HepG2 (cell line): ENCODE measurements around the gene ADIPOR2. TPM values are rescaled to one million over a fixed set of nuclear protein-coding genes. Genes with fewer than 3 reads are reported as not detected.

Experiments
- BHLHE40 ChIP-seq: IDR thresholded peaks from 2 replicates; pipeline ENCODE4 v1.6.1; 2011; ENCODE audit warnings: low read length, improper control_type of control experiment
- CBFB ChIP-seq: sonication (generic); formaldehyde crosslinking; IDR thresholded peaks from 2 replicates; pipeline ENCODE4 v1.4.0; 2020; ENCODE audit warnings: missing genetic modification reagents
- EHMT2 ChIP-seq: fragments of 200-600 bp; sonication (generic); IDR thresholded peaks from 2 replicates; pipeline ENCODE4 v1.7.0; 2017; ENCODE audit warnings: antibody characterized with exemption, low read depth, low read length, borderline replicate concordance
- FIP1L1 ChIP-seq: fragments of 200-400 bp; formaldehyde crosslinking; IDR thresholded peaks from 2 replicates; pipeline ENCODE4 v1.6.1; 2018; ENCODE audit warnings: low read depth, mild to moderate bottlenecking, low read length, moderate library complexity, borderline replicate concordance; ENCODE audit not compliant: insufficient read depth
- FOXO1 ChIP-seq: sonication (generic); formaldehyde crosslinking; IDR thresholded peaks from 2 replicates; pipeline ENCODE4 v1.4.0; 2020; ENCODE audit warnings: missing genetic modification reagents
- JUND ChIP-seq: sonication (generic); formaldehyde crosslinking; IDR thresholded peaks from 2 replicates; pipeline ENCODE4 v1.8.0; 2022; ENCODE audit warnings: mild to moderate bottlenecking, missing genetic modification reagents
- MED1 ChIP-seq: sonication (generic); formaldehyde crosslinking; IDR thresholded peaks from 2 replicates; pipeline ENCODE4 v1.4.0; 2020; ENCODE audit warnings: missing genetic modification reagents
- MEF2D ChIP-seq: sonication (generic); formaldehyde crosslinking; IDR thresholded peaks from 2 replicates; pipeline ENCODE4 v1.5.1; 2020; ENCODE audit warnings: mild to moderate bottlenecking, missing genetic modification reagents
- MEIS2 ChIP-seq: sonication (generic); formaldehyde crosslinking; IDR thresholded peaks from 2 replicates; pipeline ENCODE4 v1.9.0; 2021; ENCODE audit warnings: mild to moderate bottlenecking, missing genetic modification reagents
- MYNN ChIP-seq: sonication (generic); formaldehyde crosslinking; IDR thresholded peaks from 2 replicates; pipeline ENCODE4 v1.4.0; 2020; ENCODE audit warnings: mild to moderate bottlenecking, low read depth, missing genetic modification reagents
- NFKB2 ChIP-seq: sonication (generic); formaldehyde crosslinking; IDR thresholded peaks from 2 replicates; pipeline ENCODE4 v1.4.0; 2020; ENCODE audit warnings: missing genetic modification reagents, borderline replicate concordance
- NFYC ChIP-seq: IDR thresholded peaks from 2 replicates; pipeline ENCODE4 v1.6.1; 2016; ENCODE audit warnings: missing genetic modification reagents, missing compliant biosample characterization
- NRL ChIP-seq: sonication (generic); formaldehyde crosslinking; IDR thresholded peaks from 2 replicates; pipeline ENCODE4 v1.5.0; 2020; ENCODE audit warnings: missing genetic modification reagents, mild to moderate bottlenecking, moderate library complexity, borderline replicate concordance
- RFX5 ChIP-seq: IDR thresholded peaks from 2 replicates; pipeline ENCODE4 v1.6.1; 2011; ENCODE audit warnings: low read depth, low read length, improper control_type of control experiment
- STAG1 ChIP-seq: sonication (generic); formaldehyde crosslinking; IDR thresholded peaks from 2 replicates; pipeline ENCODE4 v1.4.0; 2020; ENCODE audit warnings: missing genetic modification reagents
- TFDP1 ChIP-seq: IDR thresholded peaks from 2 replicates; pipeline ENCODE4 v1.6.1; 2016; ENCODE audit warnings: missing compliant biosample characterization, missing genetic modification reagents, borderline replicate concordance
- ZBTB25 ChIP-seq: IDR thresholded peaks from 2 replicates; pipeline ENCODE4 v1.6.1; 2018; ENCODE audit warnings: missing genetic modification reagents
- ZFP36 ChIP-seq: fragments of 150-350 bp; IDR thresholded peaks from 2 replicates; pipeline ENCODE4 v1.6.1; 2018; ENCODE audit warnings: borderline replicate concordance, low read length, low read depth; ENCODE audit not compliant: partially characterized antibody
- ZFY ChIP-seq: sonication (generic); formaldehyde crosslinking; IDR thresholded peaks from 2 replicates; pipeline ENCODE4 v1.4.0; 2020; ENCODE audit warnings: missing genetic modification reagents
- ZMAT5 ChIP-seq: sonication (generic); formaldehyde crosslinking; IDR thresholded peaks from 2 replicates; pipeline ENCODE4 v1.5.0; 2020; ENCODE audit warnings: mild to moderate bottlenecking, low read depth, missing genetic modification reagents, borderline replicate concordance
- ZNF12 ChIP-seq: sonication (generic); formaldehyde crosslinking; IDR thresholded peaks from 2 replicates; pipeline ENCODE4 v1.5.0; 2020; ENCODE audit warnings: missing genetic modification reagents
- ZNF383 ChIP-seq: sonication (generic); formaldehyde crosslinking; IDR thresholded peaks from 2 replicates; pipeline ENCODE4 v1.4.0; 2020; ENCODE audit warnings: missing genetic modification reagents, mild to moderate bottlenecking, borderline replicate concordance
- ZNF572 ChIP-seq: sonication (generic); formaldehyde crosslinking; IDR thresholded peaks from 2 replicates; pipeline ENCODE4 v1.5.1; 2020; ENCODE audit warnings: mild to moderate bottlenecking, missing genetic modification reagents
- ZNF574 ChIP-seq: sonication (generic); formaldehyde crosslinking; IDR thresholded peaks from 2 replicates; pipeline ENCODE4 v1.4.0; 2020; ENCODE audit warnings: missing genetic modification reagents
- ZNF772 ChIP-seq: sonication (generic); formaldehyde crosslinking; IDR thresholded peaks from 2 replicates; pipeline ENCODE4 v1.5.0; 2020; ENCODE audit warnings: mild to moderate bottlenecking, missing genetic modification reagents
- ZNF883 ChIP-seq: sonication (generic); formaldehyde crosslinking; IDR thresholded peaks from 2 replicates; pipeline ENCODE4 v1.5.1; 2020; ENCODE audit warnings: mild to moderate bottlenecking, missing genetic modification reagents; ENCODE audit errors: not compliant biosample characterization
- polyA plus RNA-seq, 8 experiments: library from polyadenylated mRNA; depleted of rRNA in 3 of 8; stranded (reverse) in 7 of 8; unstranded in 1 of 8; fragments of >200 nt; fragmentation: Illumina TruSeq in 4 of 8; extraction: Trizol in 4 of 8; gene quantifications; 2 replicates each; pipeline versions ENCODE4 v1.2.1 to v1.2.3, GENCODE V29; 2011 to 2016; ENCODE audit warnings: low read depth in 4 of 8, missing spikeins in 1 of 8, mixed read lengths in 1 of 8; ENCODE audit not compliant: insufficient read depth in 1 of 8
- total RNA-seq, 5 experiments: library from RNA; depleted of rRNA; stranded (reverse); fragments of >200 nt; fragmentation: Illumina TruSeq; extraction: Trizol; gene quantifications; 2 replicates each; pipeline ENCODE4 v1.2.3, GENCODE V29; 2016; ENCODE audit warnings: low read depth in 1 of 5

ADIPOR2 gene
- total and polyA plus RNA-seq, 2 of the 13 experiments (the other 11 are each of a cell fraction or from before 2014, with no cell fraction given): 35.2 to 52.2 TPM

- TF ChIP-seq NRL (CRISPR knock-in tag): no peak
- no peak for TF ChIP-seq BHLHE40
- TF ChIP-seq ZNF574 (CRISPR knock-in tag): no peak
- no peak for TF ChIP-seq ZMAT5
- no peak for TF ChIP-seq NFYC (CRISPR knock-in tag)
- no peak for TF ChIP-seq ZNF572
- no peak for TF ChIP-seq EHMT2
- TF ChIP-seq ZBTB25: no peak
- no peak for TF ChIP-seq FIP1L1
- TF ChIP-seq ZFY (CRISPR knock-in tag): no peak
- TF ChIP-seq MYNN (CRISPR knock-in tag): no peak
- TF ChIP-seq ZNF383 (CRISPR knock-in tag): no peak
- peak; percentile 70 for TF ChIP-seq MED1 (CRISPR knock-in tag)
- TF ChIP-seq NFKB2 (CRISPR knock-in tag): no peak
- no peak for TF ChIP-seq ZNF883
- TF ChIP-seq CBFB (CRISPR knock-in tag): no peak
- peak; percentile 13; the same call in 1 of the 2 replicates for TF ChIP-seq STAG1 (CRISPR knock-in tag)
- TF ChIP-seq TFDP1: peak; percentile 44; the same call in 1 of the 2 replicates
- no peak for TF ChIP-seq RFX5
- TF ChIP-seq ZNF12: no peak
- TF ChIP-seq MEF2D: no peak
- no peak for TF ChIP-seq ZNF772 (CRISPR knock-in tag)
- TF ChIP-seq ZFP36: no peak
- no peak for TF ChIP-seq JUND (CRISPR knock-in tag)
- peak; percentile 20; the same call in 1 of the 2 replicates for TF ChIP-seq MEIS2 (CRISPR knock-in tag)
- peak; percentile 56; the same call in 1 of the 2 replicates for TF ChIP-seq FOXO1
Measured at GRCh38 chr12:1825382-1826102, 134.7 kb downstream of the ADIPOR2 start (continued).
